ENCODE measurements around the gene MSI2.

- TF ChIP-seq CTCF (IDR thresholded peaks at IDR 0.05) = no peak
- TF ChIP-seq POLR2AphosphoS5 (IDR thresholded peaks at IDR 0.05) = no peak
Measured at GRCh38 chr17:57424777-57425188, 168.5 kb downstream of the MSI2 start.
